ENCODE measurements around the gene FRG2.
"Not testable (repeated sequence)": the region's sequence is repeated elsewhere in the genome, so short reads cannot be mapped to it uniquely, and the experiment has no call there.

FRG2 gene

GRCh38 chr4:190027156-190027555, at the start of gene FRG2:
FRG2 (minus strand) TSS chr4:190027256; CDS start chr4:190027204, 52 bp downstream.
- not testable (repeated sequence) for H3K4me3 ChIP-seq (ENCODE audit: low read depth, low read length); DNase-seq (ENCODE audit: low read depth)

- not testable (repeated sequence) for H3K4me3 ChIP-seq (ENCODE audit: low read depth, low read length); DNase-seq (ENCODE audit: low read depth)
Measured at GRCh38 chr4:190068351-190068750, 41.3 kb upstream of the FRG2 start.

GRCh38 chr4:190064805-190065204, 37.7 kb upstream of the FRG2 start:
- not testable (repeated sequence) for DNase-seq (ENCODE audit: low read depth); H3K4me3 ChIP-seq (ENCODE audit: low read depth, low read length)

- DNase-seq (ENCODE audit: low read depth); H3K4me3 ChIP-seq (ENCODE audit: low read depth, low read length): not testable (repeated sequence)
Measured at GRCh38 chr4:190064342-190064741, 37.3 kb upstream of the FRG2 start, which contains the start of gene DBET. DBET (plus strand) TSS chr4:190064502.

GRCh38 chr4:190058997-190059396, 31.9 kb upstream of the FRG2 start:
- not testable (repeated sequence) for H3K4me3 ChIP-seq (ENCODE audit: low read depth, low read length); DNase-seq (ENCODE audit: low read depth)

GRCh38 chr4:190049378-190050239, 22.6 kb upstream of the FRG2 start:
- not testable (repeated sequence) for H3K4me3 ChIP-seq (ENCODE audit: low read depth, low read length)

GRCh38 chr4:190047627-190048026, 20.6 kb upstream of the FRG2 start:
- DNase-seq (ENCODE audit: low read depth); H3K4me3 ChIP-seq (ENCODE audit: low read depth, low read length): not testable (repeated sequence)

More at GRCh38 chr4:190049378-190050239, 22.6 kb upstream of the FRG2 start:
- not testable (repeated sequence) for DNase-seq (ENCODE audit: low read depth)

- not testable (repeated sequence) for H3K4me3 ChIP-seq (ENCODE audit: low read depth, low read length); DNase-seq (ENCODE audit: low read depth)
Measured at GRCh38 chr4:190040873-190041272, 13.8 kb upstream of the FRG2 start.

- not testable (repeated sequence) for DNase-seq (ENCODE audit: low read depth)
- H3K4me3 ChIP-seq (ENCODE audit: low read depth, low read length) = peak overlapping the region; percentile 27
Measured at GRCh38 chr4:190037704-190038388, 10.8 kb upstream of the FRG2 start.

- not testable (repeated sequence) for H3K4me3 ChIP-seq (ENCODE audit: low read depth, low read length); DNase-seq (ENCODE audit: low read depth)
Measured at GRCh38 chr4:190031264-190031663, 4.2 kb upstream of the FRG2 start.

GRCh38 chr4:190022614-190023281, 4.3 kb downstream of the FRG2 start:
- not testable (repeated sequence) for DNase-seq (ENCODE audit: low read depth)

GRCh38 chr4:190021973-190022372, 5.1 kb downstream of the FRG2 start:
- H3K4me3 ChIP-seq (ENCODE audit: low read depth, low read length); DNase-seq (ENCODE audit: low read depth): not testable (repeated sequence)

More at GRCh38 chr4:190022614-190023281, 4.3 kb downstream of the FRG2 start:
- not testable (repeated sequence) for H3K4me3 ChIP-seq (ENCODE audit: low read depth, low read length)

- peak overlapping the region; percentile 9 for H3K4me3 ChIP-seq (ENCODE audit: low read depth, low read length)
- DNase-seq (ENCODE audit: low read depth) = no peak
Measured at GRCh38 chr4:190020790-190021717, 6.0 kb downstream of the FRG2 start.

- H3K4me3 ChIP-seq (ENCODE audit: low read depth, low read length); DNase-seq (ENCODE audit: low read depth): not testable (repeated sequence)
Measured at GRCh38 chr4:190019859-190020463, 7.1 kb downstream of the FRG2 start.

GRCh38 chr4:190019023-190019858, 7.8 kb downstream of the FRG2 start:
- DNase-seq (ENCODE audit: low read depth) = no peak
- no peak overlapping the region for H3K4me3 ChIP-seq (ENCODE audit: low read depth, low read length)

- no peak for DNase-seq (ENCODE audit: low read depth)
Measured at GRCh38 chr4:190018201-190018920, 8.7 kb downstream of the FRG2 start.

More at GRCh38 chr4:190018201-190018920, 8.7 kb downstream of the FRG2 start:
- no peak overlapping the region for H3K4me3 ChIP-seq (ENCODE audit: low read depth, low read length)

Data from skeletal muscle cell (primary cell).